Suppressor macrophage treated with lipopolysaccharide for 4 hours (primary cell): Measurements from ENCODE around the gene GOT1.

Source experiments
- DNase-seq: peaks from one replicate; pipeline ENCODE4 v3.0.0-alpha.2; 2020

GOT1 gene

GRCh38 chr10:99353182-99353581 lies 77.2 kb downstream of the GOT1 start:
- DNase-seq = no peak

GRCh38 chr10:99347672-99348071 lies 82.8 kb downstream of the GOT1 start:
- no peak for DNase-seq
